GM12878 (cell line): ENCODE measurements around the gene AMH. TPM values are rescaled to one million over a fixed set of nuclear protein-coding genes. Genes with fewer than 3 reads are reported as not detected.
A peak's percentile ranks its signal among the peaks of the same experiment; 100 is the strongest.

ENCODE experiments used
- ATAC-seq: fragments of 200-7000 bp; cut with Tn5 transposase; 3 replicates; pipeline ENCODE4 v1.9.1; 2020; ENCODE audit warnings: mild to moderate bottlenecking, moderate library complexity
- BruUV-seq: library from RNA; stranded (reverse); fragments of 400-500 nt; replicated peaks from 2 replicates; lab custom pipeline; 2021; lab: Mats Ljungman, UMichigan
- CTCF ChIA-PET: fragments of 300-600 bp; sonication (Branson Sonifier 250); formaldehyde crosslinking; extraction: SDS; loops from one replicate; lab custom pipeline; 2021; ENCODE audit warnings: inconsistent platforms; lab: Yijun Ruan, JAX
- POLR2A ChIA-PET: fragments of 350-600 bp; formaldehyde crosslinking; extraction: SDS; loops from one replicate; lab custom pipeline; 2021; ENCODE audit warnings: inconsistent platforms; lab: Charles Lee
- RAD21 ChIA-PET: fragments of 300-600 bp; sonication (Branson Sonifier 250); formaldehyde crosslinking; loops from one replicate; lab custom pipeline; 2023; ENCODE audit warnings: antibody characterized with exemption; ENCODE audit not compliant: unreplicated experiment; lab: Charles Lee
- SMC1A ChIA-PET: fragments of 300-600 bp; sonication (Branson Sonifier 250); formaldehyde crosslinking; loops from one replicate; lab custom pipeline; 2023; ENCODE audit not compliant: unreplicated experiment, uncharacterized antibody; lab: Charles Lee
- DNase-seq: peaks from one replicate; pipeline ENCODE4 v3.0.0-alpha.2; 2011; ENCODE audit warnings: low read depth, low spot score
- FAIRE-seq: peaks from 3 replicates; lab custom pipeline; 2011; peaks lifted over from hg19 to GRCh38; lab: Jason Lieb, UNC
- H2AFZ ChIP-seq: 2 replicates; pipeline ENCODE4 v1.6.0; 2011; ENCODE audit warnings: low read depth, low read length, control low read depth; ENCODE audit not compliant: control insufficient read depth
- H3K27ac ChIP-seq: 2 replicates; pipeline ENCODE4 v1.5.1; 2011; ENCODE audit warnings: control low read depth; ENCODE audit not compliant: control insufficient read depth, insufficient read depth
- H3K27me3 ChIP-seq, 2 experiments: replicated peaks in 1 of 2; 2 replicates each; pipeline versions ENCODE4 v1.6.0 to v1.6.1; 2011; ENCODE audit warnings: low read length in 1 of 2; ENCODE audit not compliant: control insufficient read depth in 2 of 2, insufficient read depth in 2 of 2
- H3K36me3 ChIP-seq, 2 experiments: 2 replicates each; pipeline ENCODE4 v1.5.1; 2011; ENCODE audit warnings: low read length in 1 of 2; ENCODE audit not compliant: control insufficient read depth in 2 of 2, insufficient read depth in 2 of 2
- H3K4me1 ChIP-seq: 2 replicates; pipeline ENCODE4 v1.6.1; 2011; ENCODE audit warnings: mild to moderate bottlenecking, low read length, moderate library complexity, mixed read lengths; ENCODE audit not compliant: control insufficient read depth, insufficient read depth
- H3K4me2 ChIP-seq: 2 replicates; pipeline ENCODE4 v1.6.0; 2011; ENCODE audit warnings: control low read depth; ENCODE audit not compliant: control insufficient read depth, insufficient read depth
- H3K4me3 ChIP-seq: fragments of 200-600 bp; sonication (generic); 2 replicates; pipeline ENCODE4 v1.5.1; 2016
- H3K79me2 ChIP-seq: 2 replicates; pipeline ENCODE4 v1.6.0; 2011; ENCODE audit warnings: low read length; ENCODE audit not compliant: control insufficient read depth, insufficient read depth
- H3K9ac ChIP-seq: 2 replicates; pipeline ENCODE4 v1.8.0; 2011; ENCODE audit warnings: low read length, control low read depth, mixed read lengths; ENCODE audit not compliant: control insufficient read depth, insufficient read depth
- H3K9me3 ChIP-seq: replicated peaks from 3 replicates; pipeline ENCODE4 v1.5.1; 2011; ENCODE audit warnings: mild to moderate bottlenecking, low read length; ENCODE audit not compliant: control insufficient read depth, insufficient read depth
- H4K20me1 ChIP-seq: 2 replicates; pipeline ENCODE4 v1.6.0; 2011; ENCODE audit not compliant: control insufficient read depth, insufficient read depth
- ATF3 ChIP-seq: IDR thresholded peaks from 2 replicates; pipeline ENCODE4 v1.6.1; 2011; ENCODE audit warnings: low read depth, mild to moderate bottlenecking, low read length, moderate library complexity, borderline replicate concordance; ENCODE audit errors: extremely low read depth
- BMI1 ChIP-seq: fragments of 450-650 bp; IDR thresholded peaks from 2 replicates; pipeline ENCODE4 v1.6.1; 2016; ENCODE audit warnings: mild to moderate bottlenecking, moderate library complexity, borderline replicate concordance
- CTCF ChIP-seq, 3 experiments: IDR thresholded peaks in 2 of 3; conservative IDR thresholded peaks in 1 of 3; 2 replicates each; pipeline ENCODE4 v1.5.1; 2011; ENCODE audit warnings: low read depth in 3 of 3, low read length in 3 of 3, mild to moderate bottlenecking in 3 of 3, control low read depth in 2 of 3, moderate library complexity in 2 of 3, inconsistent platforms in 1 of 3, mixed read lengths in 1 of 3; ENCODE audit not compliant: control insufficient read depth in 2 of 3, insufficient read depth in 1 of 3; ENCODE audit errors: extremely low read depth in 1 of 3
- JUND ChIP-seq: IDR thresholded peaks from 2 replicates; pipeline ENCODE4 v1.6.1; 2012; ENCODE audit warnings: low read depth, mild to moderate bottlenecking, low read length, improper control_type of control experiment, moderate library complexity
- NR2C2 ChIP-seq: IDR thresholded peaks from 2 replicates; pipeline ENCODE4 v1.6.1; 2011; ENCODE audit warnings: borderline replicate concordance, low read depth; ENCODE audit not compliant: control insufficient read depth, insufficient read length
- NRF1 ChIP-seq: conservative IDR thresholded peaks from 2 replicates; pipeline ENCODE4 v1.6.1; 2011; ENCODE audit warnings: mild to moderate bottlenecking, low read depth, low read length, improper control_type of control experiment
- POLR2A ChIP-seq: IDR thresholded peaks from 2 replicates; pipeline ENCODE4 v1.6.1; 2011; ENCODE audit warnings: low read depth, mild to moderate bottlenecking, low read length
- SIN3A ChIP-seq: IDR thresholded peaks from 2 replicates; pipeline ENCODE4 v1.6.1; 2012; ENCODE audit warnings: low read depth, low read length, improper control_type of control experiment
- STAT1 ChIP-seq: fragments of 450-650 bp; conservative IDR thresholded peaks from 2 replicates; pipeline ENCODE4 v1.6.1; 2014; ENCODE audit warnings: antibody characterized with exemption, mild to moderate bottlenecking
- TAF1 ChIP-seq: IDR thresholded peaks from 2 replicates; pipeline ENCODE4 v1.6.1; 2011; ENCODE audit warnings: mild to moderate bottlenecking, low read depth, low read length, borderline replicate concordance
- TBL1XR1 ChIP-seq: IDR thresholded peaks from 2 replicates; pipeline ENCODE4 v1.6.1; 2012; ENCODE audit warnings: low read depth, low read length, improper control_type of control experiment
- TCF12 ChIP-seq: IDR thresholded peaks from 2 replicates; pipeline ENCODE4 v1.6.1; 2011; ENCODE audit warnings: low read depth, mild to moderate bottlenecking, low read length
- ZNF217 ChIP-seq: fragments of 450-650 bp; IDR thresholded peaks from 2 replicates; pipeline ENCODE4 v1.6.1; 2017; ENCODE audit warnings: antibody characterized with exemption, mild to moderate bottlenecking
- WGBS: methylation state at CpG from one replicate; pipeline ENCODE4 v1.1.6; 2016; ENCODE audit warnings: low lambda C conversion rate; ENCODE audit not compliant: insufficient replicate concordance, insufficient coverage; ENCODE audit errors: missing lambda C conversion rate; 5-methylcytosine and 5-hydroxymethylcytosine counted together
- in situ Hi-C: fragments of 300-500 bp; cut with MboI; formaldehyde crosslinking; loops from 9 replicates; pipeline ENCODE4 v1.14.3; 2018; ENCODE audit warnings: mixed read lengths
- intact Hi-C: fragments of 100-400 bp; cut with micrococcal nuclease; formaldehyde crosslinking; loops from one replicate; pipeline ENCODE4 v1.14.2; 2022; ENCODE audit not compliant: unreplicated experiment
- polyA plus RNA-seq, 11 experiments: library from polyadenylated mRNA; depleted of rRNA in 4 of 11; unstranded in 6 of 11; stranded (reverse) in 5 of 11; fragments of >200 nt; fragmentation: Nextera tagmentation in 4 of 11; fragmentation: Illumina TruSeq in 1 of 11; extraction: Ambion mirVana in 4 of 11; extraction: Trizol in 1 of 11; gene quantifications; 1 replicate in 1 of 11; 2 replicates in 10 of 11; pipeline versions ENCODE4 v1.2.1 to v1.2.3, GENCODE V29; 2011 to 2016; ENCODE audit warnings: inconsistent platforms in 2 of 11, missing spikeins in 2 of 11, low read depth in 1 of 11
- total RNA-seq, 4 experiments: library from RNA; depleted of rRNA in 3 of 4; stranded (reverse); fragments of >200 nt in 3 of 4; fragmentation: Illumina TruSeq in 1 of 4; extraction: Trizol in 1 of 4; gene quantifications; 2 replicates each; pipeline versions ENCODE4 v1.2.1 to v1.2.3, GENCODE V29; 2013 to 2021
- TF ChIP-seq, protein P1 (sequence below): IDR thresholded peaks from 2 replicates; pipeline ENCODE4 v1.6.1; 2012; ENCODE audit warnings: low read depth, low read length, improper control_type of control experiment

The AMH gene
- total and polyA plus RNA-seq, 10 of the 15 experiments (the other 5 are each of a cell fraction or from before 2014, with no cell fraction given) = 0.17 to 3.5 (median 0.81) TPM; not detected in 4

DNA sequence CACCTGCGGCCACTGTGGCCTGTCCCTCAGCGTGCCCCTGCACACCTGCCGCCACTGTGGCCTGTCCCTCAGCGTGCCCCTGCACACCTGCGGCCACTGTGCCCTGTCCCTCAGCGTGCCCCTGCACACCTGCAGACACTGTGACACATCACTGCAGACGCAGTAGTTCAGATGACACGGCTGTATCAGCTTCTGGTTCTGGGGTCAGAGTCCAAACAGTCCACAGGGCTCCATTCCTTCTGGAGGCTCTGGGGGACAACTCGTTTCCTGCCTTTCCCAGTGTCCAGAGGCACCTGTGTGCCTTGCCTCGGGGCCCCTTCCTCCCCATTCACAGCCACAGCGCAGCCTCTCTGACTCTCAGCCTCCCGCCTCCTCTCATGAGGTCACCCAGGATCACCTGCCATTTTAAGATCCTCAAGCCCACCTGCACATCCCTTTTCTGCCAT, 7.0 kb upstream of the AMH start:
- Histone ChIP-seq H3K36me3 (peaks cover 15 to 42% of the 10 kb centered on the region in 2 experiments; a peak in 3 of 4 replicates), H3K27me3 (no peaks in the 10 kb centered on the region), H3K9ac (no peak overlapping the region), H3K4me1 (peaks cover 13% of the 10 kb centered on the region), H2AFZ (no peak overlapping the region), H3K9me3 (no peaks in the 10 kb centered on the region), H4K20me1 (peaks cover 27% of the 10 kb centered on the region), H3K27ac (no peak overlapping the region), H3K79me2 (peaks cover 60% of the 10 kb centered on the region), H3K4me3 (no peak overlapping the region), H3K4me2 (no peak overlapping the region)
- peak; percentile 53 for TF ChIP-seq POLR2A
- no peak for TF ChIP-seq STAT1
- CTCF ChIA-PET = interaction anchor here (1.0 kb wide), 1 partner anchor 30 kb away, joined by 3 read pairs; no protein-coding TSS in a partner anchor
- SMC1A ChIA-PET = interaction anchor here (1.7 kb wide), 1 partner anchor 16 kb away, joined by 4 read pairs; no protein-coding TSS in a partner anchor
- no peak for FAIRE-seq
- BruUV-seq = no TSS peak
- RAD21 ChIA-PET = interaction anchor here (1.3 kb wide), 1 partner anchor 20 kb away, joined by 4 read pairs; no protein-coding TSS in a partner anchor
- intact Hi-C loops (no loop called here), in situ Hi-C loops (no loop called here)
- POLR2A ChIA-PET = no interaction called here
- DNase-seq = no peak
- ATAC-seq = no peak
- WGBS = 93% methylated on average over 12 of the region's 12 CpGs

DNA sequence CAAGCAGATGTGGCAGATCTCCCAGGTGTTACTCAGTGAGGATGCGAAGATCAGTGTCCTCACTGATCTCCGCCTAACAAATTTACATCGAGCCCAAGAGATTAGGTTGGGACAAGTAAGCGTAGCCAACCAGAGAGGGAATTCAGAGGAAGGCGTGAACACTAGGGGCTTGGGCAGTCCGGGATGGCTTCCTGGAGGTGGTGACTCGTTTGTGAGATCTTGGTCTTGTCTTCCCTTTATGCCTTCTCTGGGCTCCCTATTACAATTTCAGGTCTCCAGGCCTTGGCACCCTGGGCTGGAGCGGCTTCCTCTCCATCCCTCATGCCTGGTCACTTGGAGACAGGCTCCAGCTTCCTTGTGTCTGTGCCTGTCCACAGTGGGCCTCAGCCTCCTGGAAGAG, 6.3 kb upstream of the AMH start:
- intact Hi-C loops = no loop called here
- H2AFZ ChIP-seq = no peak overlapping the region
- peaks cover 53% of the 10 kb centered on the region for H3K79me2 ChIP-seq
- H3K27ac ChIP-seq = no peak overlapping the region
- TF ChIP-seq SIN3A (no peak), TAF1 (no peak), NRF1 (no peak), JUND (no peak), BMI1 (no peak), CTCF (IDR thresholded peaks at IDR 0.05 in 2 of 3, conservative IDR thresholded peaks at IDR 0.05 in 1 of 3; ENCODE audit: control insufficient read depth in 2 of 3, extremely low read depth in 1 of 3, insufficient read depth in 1 of 3, low read depth in 3 of 3, low read length in 3 of 3) (no peak), NR2C2 (no peak), ZNF217 (no peak), TBL1XR1 (no peak), ATF3 (no peak), TCF12 (no peak)
- TF ChIP-seq, protein P1, sequence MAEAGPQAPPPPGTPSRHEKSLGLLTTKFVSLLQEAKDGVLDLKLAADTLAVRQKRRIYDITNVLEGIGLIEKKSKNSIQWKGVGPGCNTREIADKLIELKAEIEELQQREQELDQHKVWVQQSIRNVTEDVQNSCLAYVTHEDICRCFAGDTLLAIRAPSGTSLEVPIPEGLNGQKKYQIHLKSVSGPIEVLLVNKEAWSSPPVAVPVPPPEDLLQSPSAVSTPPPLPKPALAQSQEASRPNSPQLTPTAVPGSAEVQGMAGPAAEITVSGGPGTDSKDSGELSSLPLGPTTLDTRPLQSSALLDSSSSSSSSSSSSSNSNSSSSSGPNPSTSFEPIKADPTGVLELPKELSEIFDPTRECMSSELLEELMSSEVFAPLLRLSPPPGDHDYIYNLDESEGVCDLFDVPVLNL = no peak
- in situ Hi-C loops = no loop called here
- H3K9me3 ChIP-seq = no peaks in the 10 kb centered on the region
- DNase-seq (no peak), ATAC-seq (no peak), FAIRE-seq (no peak)
- no TSS peak for BruUV-seq
- no peaks in the 10 kb centered on the region for H3K27me3 ChIP-seq
- H3K36me3 ChIP-seq = peaks cover 13 to 48% of the 10 kb centered on the region in 2 experiments; a peak in 3 of 4 replicates
- CTCF ChIA-PET = interaction anchor here (0.8 kb wide), 1 partner anchor 405 kb away, joined by 3 read pairs; no protein-coding TSS in a partner anchor
- H3K9ac ChIP-seq = no peak overlapping the region
- peaks cover 24% of the 10 kb centered on the region for H4K20me1 ChIP-seq
- H3K4me2 ChIP-seq = no peak overlapping the region
- WGBS = 89% methylated on average over 8 of the region's 8 CpGs
- H3K4me3 ChIP-seq = no peak overlapping the region
- SMC1A ChIA-PET = interaction anchor here (1.7 kb wide), 1 partner anchor 15 kb away, joined by 4 read pairs; no protein-coding TSS in a partner anchor
- POLR2A ChIA-PET = no interaction called here
- peaks cover 8% of the 10 kb centered on the region for H3K4me1 ChIP-seq
- RAD21 ChIA-PET = interaction anchor here (1.3 kb wide), 1 partner anchor 19 kb away, joined by 4 read pairs; no protein-coding TSS in a partner anchor
